G401 (cell line): Measurements from ENCODE around the gene PRKX. TPM values are rescaled to one million over a fixed set of nuclear protein-coding genes. Genes with fewer than 3 reads are reported as not detected.
"Not testable (repeated sequence)": the region's sequence is repeated elsewhere in the genome, so short reads cannot be mapped to it uniquely, and the experiment has no call there.

ENCODE experiments used
- DNase-seq: peaks from one replicate; pipeline ENCODE4 v3.0.0-alpha.2; 2015; ENCODE audit warnings: low spot score
- in situ Hi-C: cut with HindIII; loops from 2 replicates; pipeline ENCODE4 v1.10.0; 2016; ENCODE audit warnings: low sequenced_read_pairs, mixed read lengths
- total RNA-seq: library from RNA; depleted of rRNA; stranded (reverse); fragments of >200 nt; shearing (Covaris generic); gene quantifications from 2 replicates; pipeline ENCODE4 v1.2.3, GENCODE V29; 2014; rRNA removed

PRKX gene
- 9.7 and 25.0 TPM in 2 replicates for total RNA-seq

DNA sequence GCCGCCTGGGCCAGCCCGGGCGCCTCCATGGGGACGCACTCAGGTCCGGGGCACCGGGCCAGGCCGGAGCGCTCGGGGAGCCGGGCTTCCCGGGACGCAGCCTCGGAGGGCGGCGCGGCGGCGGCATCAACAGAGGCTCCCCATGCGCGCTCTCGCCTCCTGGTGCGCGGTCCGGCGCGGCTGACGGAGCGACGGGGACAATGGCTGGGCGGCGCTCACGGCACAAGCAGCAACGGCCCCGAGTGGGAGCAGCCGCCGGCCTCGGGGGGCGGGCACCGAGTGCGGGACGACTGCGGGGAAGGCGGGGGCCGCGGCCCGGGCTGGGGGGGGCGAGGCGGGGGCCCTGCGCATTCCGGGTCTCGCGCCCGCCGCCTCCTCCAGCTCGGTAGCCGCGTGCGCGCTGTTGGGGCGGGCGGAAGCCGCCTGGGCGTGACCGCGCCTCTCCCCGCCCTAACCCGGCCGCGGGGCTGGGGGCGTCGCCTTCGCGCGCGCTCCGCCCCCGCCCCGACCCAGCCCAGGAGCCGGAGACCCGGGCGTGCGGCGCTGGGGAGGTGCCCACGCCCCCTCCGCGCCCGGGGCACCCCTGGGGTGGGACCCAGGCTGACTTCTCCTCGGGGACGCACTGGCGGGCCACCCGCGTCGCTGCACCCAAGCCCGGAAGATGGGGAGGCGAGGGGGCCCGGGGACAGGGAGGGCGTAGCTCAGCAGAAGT lies at the start of gene PRKX:
Gene PRKX (minus strand): TSS at position 425 of the 712 bp plus-strand sequence. CDS start 396 bp downstream, at position 29.
- DNase-seq, result no peak

DNA sequence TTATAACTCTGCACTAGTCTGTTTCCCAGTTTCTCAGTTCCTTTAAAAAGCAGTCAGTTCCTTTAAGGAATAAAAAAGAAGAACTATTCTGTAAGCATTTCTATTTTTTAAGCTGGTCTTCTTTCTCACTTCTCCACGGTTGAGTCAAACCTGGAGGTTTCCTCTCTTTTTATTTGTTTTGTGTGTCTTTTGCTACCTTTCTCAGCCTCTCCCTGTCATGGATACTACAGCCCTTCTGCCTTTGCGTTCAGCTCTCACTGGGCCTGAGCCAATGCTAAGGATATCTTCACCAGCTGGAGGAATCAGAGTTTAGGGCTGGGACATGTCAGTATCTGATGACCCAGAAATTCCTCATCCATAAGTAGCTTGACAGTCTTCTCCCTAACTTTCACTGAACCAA lies 49.7 kb upstream of the PRKX start:
- in situ Hi-C loops, result no loop called here
- no peak for DNase-seq

More for the DNA sequence above, at the start of gene PRKX:
- in situ Hi-C loops, result no loop called here

DNA sequence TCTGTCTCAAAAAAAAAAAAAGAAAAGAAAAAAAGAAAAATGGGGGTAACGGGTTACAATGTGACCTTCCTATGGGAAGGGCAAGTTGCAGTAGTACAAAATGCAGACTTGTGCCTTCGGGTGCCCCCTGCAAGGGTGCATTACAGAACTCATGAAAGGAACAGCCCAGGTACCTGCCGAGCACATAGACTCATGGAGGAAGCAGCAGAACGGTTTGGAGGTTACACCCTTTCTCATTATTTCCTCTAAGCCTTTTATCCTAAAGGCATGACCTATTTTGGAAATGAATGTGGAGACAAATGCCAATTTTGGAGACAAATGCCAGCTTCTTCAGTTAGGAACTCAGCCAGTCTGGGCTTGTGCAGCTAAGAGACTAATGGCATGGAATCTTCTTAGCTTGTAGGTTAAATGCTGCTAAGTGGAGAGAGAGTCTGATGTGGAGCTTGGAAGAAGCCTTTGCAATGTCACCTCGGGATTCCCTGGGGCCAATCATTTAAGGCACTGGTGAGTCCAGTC lies 44.1 kb upstream of the PRKX start:
- DNase-seq, result peak; percentile 61
- in situ Hi-C loops, result no loop called here

DNA sequence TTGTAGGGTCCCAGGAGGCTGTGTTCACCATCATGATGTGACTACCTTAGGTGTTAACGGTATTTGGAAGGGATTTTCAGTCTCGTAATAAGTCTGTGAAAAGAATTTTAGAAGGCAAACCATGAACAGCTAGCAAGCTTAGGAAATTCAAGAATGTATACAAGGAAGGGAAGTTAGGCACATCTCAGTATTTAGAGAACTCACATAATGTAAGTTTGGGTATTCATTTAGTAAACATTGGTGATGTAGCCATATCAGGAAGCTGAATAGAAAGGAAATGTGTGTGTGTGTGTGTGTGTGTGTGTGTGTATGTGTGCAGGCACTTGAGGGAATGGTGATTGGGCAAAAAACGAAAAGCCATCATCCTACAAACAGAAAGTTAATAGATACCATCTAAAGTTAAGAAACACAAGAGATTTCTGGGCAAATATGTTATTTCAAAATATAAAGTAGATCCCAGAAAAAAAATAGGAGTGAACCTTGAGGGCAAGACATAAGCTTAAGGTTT lies 34.7 kb upstream of the PRKX start:
- in situ Hi-C loops, result no loop called here
- no peak for DNase-seq

DNA sequence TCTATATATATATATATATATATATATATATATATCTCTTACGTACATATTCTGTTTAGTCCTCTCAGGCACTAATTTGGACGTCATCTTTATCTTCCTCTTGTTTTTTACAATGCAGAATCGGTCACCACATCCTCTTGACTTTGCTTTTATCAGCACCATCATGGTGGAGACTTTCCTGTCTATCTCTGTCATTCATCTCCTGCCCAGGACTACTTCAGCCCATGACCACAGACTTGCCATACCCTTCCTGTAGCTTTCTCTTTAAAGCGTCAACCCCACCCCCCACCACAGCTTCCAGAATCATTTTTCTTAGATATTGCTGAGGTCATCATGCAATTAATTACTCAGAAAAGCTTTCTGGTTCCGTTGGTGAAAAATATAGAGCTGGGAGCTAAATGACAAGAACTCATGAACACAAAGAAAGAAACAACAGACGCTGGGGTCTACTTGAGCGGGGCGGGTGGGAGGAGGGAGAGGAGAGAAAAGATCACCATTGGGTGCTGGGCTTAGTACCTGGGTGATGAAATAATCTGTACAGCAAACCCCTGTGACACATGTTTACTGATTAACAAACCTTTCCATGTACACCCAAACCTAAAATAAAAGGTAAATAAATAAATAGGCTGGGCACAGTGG lies 30.5 kb upstream of the PRKX start:
- no peak for DNase-seq
- in situ Hi-C loops, result no loop called here

DNA sequence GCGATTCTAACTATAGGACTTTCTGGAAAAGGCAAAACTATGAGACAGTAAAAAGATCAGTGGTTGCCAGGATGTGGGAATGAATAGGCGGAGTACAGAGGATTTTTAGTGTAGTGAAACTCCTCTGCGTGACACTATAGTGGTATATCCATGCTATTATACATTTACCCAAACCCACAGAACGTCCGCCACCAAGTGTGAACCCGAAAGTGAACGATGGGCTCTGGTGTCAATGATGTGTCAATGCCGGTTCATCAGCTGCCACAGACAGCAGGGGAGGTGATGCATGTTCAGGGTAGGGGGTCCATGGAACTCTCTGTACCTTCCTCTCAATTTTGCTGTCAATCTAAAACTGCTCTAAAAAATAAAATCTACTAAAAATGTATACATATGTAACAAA lies 27.5 kb upstream of the PRKX start:
- in situ Hi-C loops, result not testable (repeated sequence)

DNA sequence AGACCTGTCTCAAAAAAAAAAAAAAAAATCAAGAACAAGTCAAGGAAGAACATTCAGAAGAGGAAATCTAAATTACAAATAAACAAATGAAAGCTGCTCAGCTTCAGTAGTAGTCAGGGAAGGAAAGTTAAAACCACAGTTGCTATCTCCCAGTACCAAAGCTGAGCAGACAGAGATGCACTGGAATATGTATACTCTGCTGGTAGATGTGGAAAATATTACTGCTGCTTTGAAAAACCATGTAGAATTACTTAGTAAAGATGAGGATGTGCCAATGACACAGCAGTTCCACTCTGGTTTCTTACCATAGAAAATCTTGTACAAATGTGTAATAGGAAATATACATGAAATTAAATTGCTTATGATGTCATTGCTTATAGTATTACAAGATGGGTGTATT lies 25.1 kb upstream of the PRKX start:
- in situ Hi-C loops, result no loop called here
- no peak for DNase-seq

More for the DNA sequence above, 27.5 kb upstream of the PRKX start:
- DNase-seq, result not testable (repeated sequence)

DNA sequence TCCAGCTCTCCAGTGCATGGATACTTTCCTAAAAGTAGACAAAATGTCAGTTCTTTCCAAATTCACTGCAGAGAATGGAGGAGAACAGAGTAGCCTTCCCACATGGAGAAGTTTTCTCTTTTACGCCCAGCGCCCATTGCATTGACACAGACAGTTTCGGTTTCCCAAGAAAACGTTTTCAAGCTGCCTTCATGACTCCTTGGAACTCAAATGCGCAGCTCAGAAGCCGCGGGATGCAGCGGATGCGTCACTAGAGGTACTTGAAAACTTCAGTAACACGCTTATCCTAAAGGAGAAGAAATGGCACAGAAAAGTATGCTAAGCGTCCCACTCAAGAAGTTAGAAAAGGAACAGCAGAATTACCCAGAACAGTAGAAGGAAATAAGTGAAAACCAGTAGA lies 23.1 kb upstream of the PRKX start:
- in situ Hi-C loops, DNase-seq: not testable (repeated sequence)

DNA sequence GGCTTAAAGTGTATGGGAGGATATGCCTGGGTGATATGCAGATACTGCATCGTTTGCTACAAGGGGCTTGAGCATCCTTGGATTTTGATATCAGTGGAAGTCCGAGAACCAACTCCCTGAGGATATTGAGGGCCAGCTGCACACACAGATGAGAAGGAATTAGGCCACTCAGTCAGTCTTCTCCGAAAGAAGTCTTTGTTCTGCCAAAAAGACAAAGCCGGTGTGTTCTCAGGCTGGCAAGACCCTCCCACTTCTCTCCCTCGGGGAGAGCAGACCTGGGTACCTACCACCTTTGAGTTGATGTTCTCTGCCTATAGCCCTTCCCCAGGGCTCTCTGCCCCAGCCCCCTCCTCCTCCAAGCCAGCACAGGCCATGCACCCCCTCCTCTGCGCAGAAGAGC lies 22.4 kb upstream of the PRKX start:
- in situ Hi-C loops, DNase-seq: not testable (repeated sequence)

DNA sequence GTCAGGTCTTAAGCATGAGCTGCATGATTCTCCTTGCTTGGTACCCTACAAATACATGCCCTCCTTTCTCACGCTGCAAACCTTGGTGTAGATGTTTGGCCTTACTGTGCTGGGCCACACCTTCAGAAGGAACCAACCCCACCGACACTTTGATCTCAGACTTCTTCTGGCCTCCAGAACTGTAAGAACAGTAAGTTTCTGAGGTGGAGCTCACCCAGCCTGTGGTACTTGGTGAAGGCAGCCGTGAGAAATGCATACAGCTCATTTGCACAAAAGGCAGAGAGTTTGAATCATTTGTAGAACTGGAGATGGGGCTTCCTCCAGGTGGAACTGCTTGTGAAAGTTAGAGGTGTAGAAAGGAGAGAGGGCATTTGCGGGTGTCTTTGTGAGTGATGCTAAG lies 21.0 kb upstream of the PRKX start:
- DNase-seq, in situ Hi-C loops: not testable (repeated sequence)

DNA sequence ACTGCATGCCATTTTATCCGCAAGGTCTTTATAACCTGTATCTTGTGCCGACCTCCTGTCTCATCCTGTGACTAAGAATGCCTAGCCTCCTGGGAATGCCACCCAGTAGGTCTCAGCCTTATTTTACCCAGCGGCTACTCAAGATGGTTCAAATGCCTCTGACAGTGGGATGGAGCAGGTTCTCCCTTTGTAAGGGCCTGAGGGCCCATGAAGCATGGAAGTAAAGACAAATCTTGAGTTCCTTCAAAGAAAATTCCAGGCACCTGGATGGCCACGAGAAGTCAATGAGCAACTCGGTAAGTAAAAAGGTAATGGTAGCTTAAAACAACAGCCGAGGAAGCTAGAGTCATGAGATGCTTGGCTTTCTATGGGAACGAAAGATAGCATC lies 19.6 kb upstream of the PRKX start:
- in situ Hi-C loops, result no loop called here

DNA sequence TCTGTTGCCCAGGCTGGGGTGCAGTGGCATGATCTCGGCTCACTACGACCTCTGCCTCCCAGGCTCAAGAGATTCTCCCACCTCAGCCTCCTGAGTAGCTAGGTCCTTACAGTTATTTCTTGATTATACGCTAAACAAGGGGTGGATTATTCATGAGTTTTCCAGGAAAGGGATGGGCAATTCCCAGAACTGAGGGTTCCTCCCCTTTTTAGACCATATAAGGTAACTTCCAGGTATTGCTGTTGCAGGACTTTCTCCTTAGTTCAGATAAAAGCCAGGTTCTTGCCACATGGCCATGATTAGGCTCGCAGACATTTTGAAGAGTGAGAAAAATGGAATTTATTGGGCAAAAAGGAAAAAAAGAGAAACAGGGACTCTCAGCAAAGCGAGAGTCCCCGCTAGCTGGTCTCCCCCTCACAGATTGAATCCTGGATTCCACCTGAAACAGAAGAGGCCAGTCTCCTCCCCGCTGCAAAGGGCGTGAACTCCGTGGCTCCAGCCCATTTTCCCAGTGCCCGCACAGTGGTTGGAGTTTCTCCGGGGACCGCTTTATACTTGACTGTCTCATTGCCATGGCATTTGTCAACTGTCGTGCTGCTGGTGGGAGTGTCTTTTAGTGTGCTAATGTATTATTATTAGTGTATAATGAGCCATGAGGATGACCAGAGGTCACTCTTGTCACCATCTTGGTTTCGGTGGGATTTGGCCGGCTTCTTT lies 19.0 kb upstream of the PRKX start:
- in situ Hi-C loops, DNase-seq: not testable (repeated sequence)

More for the DNA sequence above, 19.6 kb upstream of the PRKX start:
- no peak for DNase-seq

DNA sequence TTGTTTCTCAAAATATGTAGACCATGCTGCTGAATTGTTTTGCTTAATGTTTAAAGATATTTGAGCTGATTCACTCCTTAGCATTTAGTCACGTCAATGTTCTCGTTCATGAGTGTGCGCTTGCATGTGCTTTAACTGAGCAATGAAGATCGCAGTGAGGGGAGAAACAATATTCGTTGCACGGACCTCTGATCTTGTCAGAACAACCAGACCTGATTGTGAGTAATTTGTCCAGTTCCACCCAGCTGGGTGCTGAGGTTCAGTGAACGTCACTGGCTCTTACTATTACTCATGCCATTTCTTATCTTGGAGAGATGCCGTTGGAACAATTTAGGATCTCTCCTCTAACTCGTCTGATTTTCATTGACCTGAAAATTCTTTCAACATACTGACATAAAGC lies 15.0 kb upstream of the PRKX start:
- in situ Hi-C loops, result no loop called here
- DNase-seq, result no peak

DNA sequence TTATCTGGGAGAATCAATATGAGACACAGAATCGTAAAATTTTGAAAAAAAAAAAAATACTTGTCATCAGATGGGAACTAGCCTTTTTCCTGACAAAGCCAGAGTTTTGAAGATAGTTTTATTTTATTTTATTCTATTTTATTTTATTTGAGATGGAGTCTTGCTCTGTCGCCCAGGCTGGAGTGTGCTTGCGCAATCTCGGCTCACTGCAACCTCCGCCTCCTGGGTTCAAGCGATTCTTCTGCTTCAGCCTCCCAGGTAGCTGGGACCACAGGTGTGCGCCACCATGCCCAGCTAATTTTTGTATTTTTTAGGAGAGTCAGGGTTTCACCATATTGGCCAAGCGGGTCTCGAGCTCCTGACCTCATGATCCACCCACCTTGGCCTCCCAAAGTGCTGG lies 10.0 kb upstream of the PRKX start:
- in situ Hi-C loops, DNase-seq: not testable (repeated sequence)

DNA sequence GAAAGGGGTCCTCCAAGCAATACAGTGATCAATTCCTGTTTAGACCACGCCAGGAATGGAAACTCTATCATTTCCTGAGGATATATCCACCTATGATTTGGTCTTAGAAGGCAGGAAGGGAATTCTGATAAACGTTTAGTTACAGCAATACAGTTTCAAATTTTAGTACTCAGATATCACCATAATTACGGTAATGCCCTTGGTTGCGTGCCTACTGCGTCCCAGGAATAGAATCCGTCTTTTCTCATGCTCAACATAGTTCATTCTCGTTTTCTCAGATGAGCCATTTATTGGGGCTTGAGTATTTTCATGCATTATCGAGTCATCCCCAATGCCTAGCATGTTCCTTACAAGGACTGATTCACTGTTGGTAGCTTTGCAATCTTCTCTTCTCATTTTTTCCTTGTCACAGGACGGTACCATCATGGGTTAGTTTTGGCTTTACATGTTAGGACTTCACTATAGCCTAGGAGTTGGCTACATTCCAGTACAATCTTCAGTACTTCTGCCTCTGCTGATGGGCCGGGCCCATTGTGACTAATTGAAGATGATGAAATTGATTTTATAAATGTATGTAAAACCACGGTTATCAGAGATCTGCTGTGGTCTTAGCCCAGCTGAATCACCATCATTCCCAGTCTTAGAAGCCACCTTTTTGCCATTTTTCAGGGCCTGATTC lies 4.4 kb upstream of the PRKX start:
- no peak for DNase-seq
- in situ Hi-C loops, result no loop called here

DNA sequence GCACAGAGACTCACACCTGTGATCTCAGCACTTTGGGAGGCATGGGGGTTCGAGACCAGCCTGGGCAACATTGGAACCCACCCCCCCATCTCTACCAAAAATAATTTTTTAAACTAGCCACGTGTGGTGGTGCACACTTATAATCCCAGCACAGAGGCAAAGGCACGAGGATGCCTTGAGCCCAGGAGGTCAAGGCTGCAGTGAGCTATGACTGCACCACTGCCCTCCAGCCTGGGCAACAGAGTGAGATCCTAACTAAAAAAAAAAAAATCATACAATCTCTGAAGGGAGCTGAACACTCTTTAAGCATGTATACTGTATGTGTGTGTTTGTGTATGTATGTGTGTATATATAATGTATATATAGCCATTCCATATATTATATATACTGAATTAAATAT lies 2.5 kb upstream of the PRKX start:
- in situ Hi-C loops, result no loop called here

DNA sequence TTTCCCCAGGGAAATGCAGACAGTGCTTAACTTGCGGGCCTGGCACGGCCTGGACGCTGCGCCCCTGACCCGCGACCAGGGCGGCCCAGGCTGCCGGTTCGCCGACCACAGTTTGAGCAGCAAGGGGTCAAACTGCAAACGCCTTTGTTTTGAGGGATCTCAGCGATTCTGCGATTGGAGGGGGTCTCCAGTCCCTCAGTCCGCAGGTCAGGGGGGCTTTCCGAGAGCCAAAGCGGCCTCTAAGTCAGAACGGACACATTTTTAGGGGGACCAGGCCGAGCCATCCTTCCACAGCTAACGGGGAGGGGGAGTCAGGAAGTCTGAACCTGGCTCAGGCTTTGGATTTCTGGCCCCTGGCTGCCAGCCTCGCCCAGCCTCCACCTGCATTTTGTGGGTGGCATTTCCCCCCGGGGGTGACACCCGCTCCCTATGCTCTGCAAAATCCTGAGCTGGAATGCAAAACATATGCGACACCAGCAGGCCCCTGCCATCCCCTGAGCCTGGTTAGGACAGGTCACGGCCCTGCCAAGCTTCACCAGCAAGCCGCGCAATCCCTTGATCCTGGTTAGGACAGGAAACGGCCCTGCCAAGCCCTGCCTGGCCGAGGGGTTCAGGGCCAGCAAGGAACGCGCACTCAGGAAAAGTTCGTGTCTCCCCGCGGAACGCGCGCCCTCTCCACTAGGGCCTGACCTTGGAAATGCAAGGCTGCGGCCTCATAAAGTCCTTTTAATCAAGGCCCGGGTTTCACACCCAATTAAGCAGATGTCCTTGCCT lies 1.4 kb upstream of the PRKX start:
- not testable (repeated sequence) for DNase-seq

More for the DNA sequence above, 2.5 kb upstream of the PRKX start:
- DNase-seq, result no peak

DNA sequence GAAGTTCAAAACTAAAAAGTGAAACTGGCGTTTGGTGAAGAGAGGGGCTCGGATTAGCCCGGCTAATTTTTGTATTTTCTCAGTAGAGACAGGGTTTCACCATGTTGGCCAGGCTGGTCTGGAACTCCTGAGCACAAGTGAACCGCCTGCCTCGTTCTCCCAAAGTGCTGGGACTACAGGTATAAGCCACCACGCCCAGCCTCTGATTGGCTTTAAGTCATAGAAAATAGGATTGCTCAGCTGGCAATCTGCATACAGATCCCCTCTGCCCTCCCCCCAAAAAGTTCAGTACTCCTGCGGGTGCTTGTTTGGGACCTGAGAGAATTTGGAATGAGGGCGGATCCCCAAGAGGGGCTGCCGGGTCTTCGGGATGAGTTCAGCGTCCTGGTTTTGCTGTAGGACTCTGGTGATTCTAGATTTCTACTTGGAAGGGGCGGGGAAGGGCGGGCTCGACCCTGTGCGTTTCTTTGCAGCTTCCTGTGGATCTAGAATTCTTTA lies 537 bp upstream of the PRKX start:
- DNase-seq, result no peak
- in situ Hi-C loops, result no loop called here

More for the DNA sequence above, 1.4 kb upstream of the PRKX start:
- in situ Hi-C loops, result not testable (repeated sequence)
